Measurements from ENCODE around the gene TBP.

- TF ChIP-seq CTCF (IDR thresholded peaks at IDR 0.05) = no peak
- no peak for TF ChIP-seq EZH2 (IDR thresholded peaks at IDR 0.05; ENCODE audit: borderline replicate concordance, insufficient read depth, low read depth, low read length, poor library complexity, severe bottlenecking)
Observed at GRCh38 chr6:170564936-170565530, 10.9 kb downstream of the TBP start.

Measured in B cell (primary cell).